Transverse colon (tissue), 3 donors: ENCODE results near the gene MGLL.

ENCODE experiments used
- CTCF ChIP-seq, 5 experiments: fragments of 200-600 bp in 3 of 5; fragments of 450-650 bp in 2 of 5; sonication (generic) in 3 of 5; IDR thresholded peaks; 1 replicate in 2 of 5; 2 replicates in 3 of 5; pipeline ENCODE4 v1.5.1; 2016 to 2017; ENCODE audit warnings: antibody characterized with exemption in 5 of 5, inconsistent platforms in 3 of 5, mild to moderate bottlenecking in 2 of 5, moderate library complexity in 1 of 5
- POLR2A ChIP-seq: fragments of 450-650 bp; IDR thresholded peaks from one replicate; pipeline ENCODE4 v1.6.1; 2016; ENCODE audit warnings: antibody characterized with exemption, mild to moderate bottlenecking, moderate library complexity

DNA sequence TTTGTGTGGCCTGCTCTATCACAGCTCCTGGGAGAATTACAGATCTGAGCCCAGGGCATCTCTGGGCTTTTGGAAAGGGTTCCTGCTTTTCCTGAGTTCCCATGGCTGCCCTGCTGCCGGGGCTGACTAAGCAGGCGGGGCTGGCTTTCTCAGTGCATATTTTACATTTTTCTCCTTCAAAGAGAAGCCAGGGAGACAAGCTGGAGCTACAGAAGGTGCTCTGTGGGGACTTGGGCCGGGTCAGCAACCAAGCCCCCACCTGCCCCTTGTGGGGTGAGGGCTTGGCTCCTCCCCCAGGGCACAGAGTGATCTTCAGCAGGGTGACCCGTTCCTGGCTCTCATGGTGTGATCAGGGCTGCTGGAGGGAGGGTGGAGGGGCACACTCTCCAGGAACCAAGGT is 132.2 kb downstream of the MGLL start:
- TF ChIP-seq POLR2A (no peak), CTCF (IDR thresholded peaks at IDR 0.05) (no peak)
